Retina (tissue), 1 donor: ENCODE results near the gene BLNK.
"Not testable (repeated sequence)": the region's sequence is repeated elsewhere in the genome, so short reads cannot be mapped to it uniquely, and the experiment has no call there.

Source experiments
- DNase-seq: peaks from one replicate; pipeline ENCODE4 v3.0.0-alpha.2; 2016

The BLNK gene

GRCh38 chr10:96271016-96271815 is at the start of gene BLNK:
Gene BLNK (minus strand): TSS chr10:96271569. CDS start chr10:96271398, 171 bp downstream.
- DNase-seq, result no peak

- no peak for DNase-seq
Measured at GRCh38 chr10:96319754-96320474, 48.5 kb upstream of the BLNK start.

- no peak for DNase-seq
Measured at GRCh38 chr10:96317067-96317833, 45.9 kb upstream of the BLNK start.

GRCh38 chr10:96313344-96313743 is 42.0 kb upstream of the BLNK start:
- DNase-seq, result no peak

GRCh38 chr10:96311180-96311715 is 39.9 kb upstream of the BLNK start:
- DNase-seq, result no peak

GRCh38 chr10:96310321-96310669 is 38.9 kb upstream of the BLNK start:
- DNase-seq, result no peak

- DNase-seq, result no peak
Measured at GRCh38 chr10:96309628-96310320, 38.4 kb upstream of the BLNK start.

- not testable (repeated sequence) for DNase-seq
Measured at GRCh38 chr10:96308854-96309253, 37.5 kb upstream of the BLNK start.

- DNase-seq, result no peak
Measured at GRCh38 chr10:96306516-96306915, 35.1 kb upstream of the BLNK start.

GRCh38 chr10:96305019-96305418 is 33.6 kb upstream of the BLNK start:
- DNase-seq, result no peak

- no peak for DNase-seq
Measured at GRCh38 chr10:96304230-96304629, 32.9 kb upstream of the BLNK start, which contains the start of gene DNTT. Gene DNTT (plus strand): TSS chr10:96304434. CDS start chr10:96304498, 64 bp downstream.

- DNase-seq, result no peak
Measured at GRCh38 chr10:96301616-96302015, 30.2 kb upstream of the BLNK start.

GRCh38 chr10:96299383-96299782 is 28.0 kb upstream of the BLNK start:
- DNase-seq, result no peak

GRCh38 chr10:96298362-96298761 is 27.0 kb upstream of the BLNK start:
- no peak for DNase-seq

- no peak for DNase-seq
Measured at GRCh38 chr10:96297486-96297885, 26.1 kb upstream of the BLNK start.

GRCh38 chr10:96295475-96295874 is 24.1 kb upstream of the BLNK start:
- no peak for DNase-seq

GRCh38 chr10:96292971-96293920 is 21.9 kb upstream of the BLNK start:
- DNase-seq, result peak; percentile 46

- DNase-seq, result no peak
Measured at GRCh38 chr10:96290368-96291133, 19.2 kb upstream of the BLNK start.

- DNase-seq, result no peak
Measured at GRCh38 chr10:96289218-96289910, 18.0 kb upstream of the BLNK start.

GRCh38 chr10:96288151-96288621 is 16.8 kb upstream of the BLNK start:
- DNase-seq, result no peak
